ENCODE results near the gene GLIS1.

GLIS1 gene

DNA sequence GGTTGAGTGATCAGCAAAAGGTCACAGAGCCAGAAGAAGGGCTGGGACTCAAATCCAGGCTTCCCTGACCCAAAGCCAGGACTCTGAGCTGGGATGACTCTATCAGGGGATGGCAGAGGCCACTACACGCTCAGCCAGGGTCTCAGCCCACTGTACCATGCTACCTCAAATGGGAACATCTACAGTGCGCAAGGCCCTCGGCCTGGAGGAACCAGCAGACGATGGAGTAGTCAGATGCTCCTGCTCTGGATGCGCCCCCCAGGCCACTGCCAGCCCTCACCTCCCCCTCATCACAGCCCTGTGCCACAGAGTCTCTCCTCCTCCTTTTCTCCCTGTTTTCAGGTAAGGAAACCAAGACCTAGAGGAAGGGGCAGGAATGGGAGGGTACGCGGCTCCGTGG is 39.0 kb downstream of the GLIS1 start:
- TF ChIP-seq, protein P1, sequence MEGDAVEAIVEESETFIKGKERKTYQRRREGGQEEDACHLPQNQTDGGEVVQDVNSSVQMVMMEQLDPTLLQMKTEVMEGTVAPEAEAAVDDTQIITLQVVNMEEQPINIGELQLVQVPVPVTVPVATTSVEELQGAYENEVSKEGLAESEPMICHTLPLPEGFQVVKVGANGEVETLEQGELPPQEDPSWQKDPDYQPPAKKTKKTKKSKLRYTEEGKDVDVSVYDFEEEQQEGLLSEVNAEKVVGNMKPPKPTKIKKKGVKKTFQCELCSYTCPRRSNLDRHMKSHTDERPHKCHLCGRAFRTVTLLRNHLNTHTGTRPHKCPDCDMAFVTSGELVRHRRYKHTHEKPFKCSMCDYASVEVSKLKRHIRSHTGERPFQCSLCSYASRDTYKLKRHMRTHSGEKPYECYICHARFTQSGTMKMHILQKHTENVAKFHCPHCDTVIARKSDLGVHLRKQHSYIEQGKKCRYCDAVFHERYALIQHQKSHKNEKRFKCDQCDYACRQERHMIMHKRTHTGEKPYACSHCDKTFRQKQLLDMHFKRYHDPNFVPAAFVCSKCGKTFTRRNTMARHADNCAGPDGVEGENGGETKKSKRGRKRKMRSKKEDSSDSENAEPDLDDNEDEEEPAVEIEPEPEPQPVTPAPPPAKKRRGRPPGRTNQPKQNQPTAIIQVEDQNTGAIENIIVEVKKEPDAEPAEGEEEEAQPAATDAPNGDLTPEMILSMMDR (IDR thresholded peaks at IDR 0.05; ENCODE audit: extremely low read depth, insufficient read depth, missing control alignments), result no peak
- in situ Hi-C loops (cut with MboI; ENCODE audit: low pct_unique_long_range_greater_than_20kb, low sequenced_read_pairs, unreplicated experiment), result no loop called here

DNA sequence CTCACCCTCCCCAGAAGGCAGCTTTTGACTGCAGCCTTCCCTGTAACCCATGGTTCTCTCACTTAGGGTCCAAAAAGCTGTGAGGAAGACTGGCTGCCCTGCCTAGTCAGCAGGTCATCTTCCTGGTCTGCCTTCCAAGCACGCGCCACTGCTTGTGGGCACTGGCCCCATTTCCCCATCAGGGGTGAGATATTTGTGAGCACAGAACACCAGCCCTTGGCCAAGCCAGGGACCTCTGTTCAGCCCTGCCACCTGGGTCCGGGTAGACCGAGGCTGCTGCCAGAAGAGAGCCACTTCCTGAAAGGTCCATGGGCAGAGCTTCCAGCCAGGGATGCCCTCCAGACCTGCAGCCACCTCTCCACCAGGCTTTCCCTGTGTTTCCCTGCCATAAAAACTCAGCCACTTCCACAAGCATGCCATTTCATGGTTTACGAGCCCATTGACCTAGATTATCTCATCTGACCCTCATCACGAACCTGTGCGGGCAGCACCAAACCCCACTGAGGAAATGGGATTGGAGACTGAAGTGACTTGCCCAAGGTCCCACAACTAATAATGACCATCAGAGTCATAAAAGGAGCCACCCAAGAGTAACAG is 40.5 kb downstream of the GLIS1 start:
- TF ChIP-seq, protein P1 (IDR thresholded peaks at IDR 0.05; ENCODE audit: extremely low read depth, insufficient read depth, missing control alignments), result no peak
- in situ Hi-C loops (cut with MboI; ENCODE audit: low pct_unique_long_range_greater_than_20kb, low sequenced_read_pairs, unreplicated experiment), result no loop called here
- DNase-seq (ENCODE audit: low spot score), result no peak

More for the DNA sequence above, 39.0 kb downstream of the GLIS1 start:
- no peak for DNase-seq (ENCODE audit: low spot score)

DNA sequence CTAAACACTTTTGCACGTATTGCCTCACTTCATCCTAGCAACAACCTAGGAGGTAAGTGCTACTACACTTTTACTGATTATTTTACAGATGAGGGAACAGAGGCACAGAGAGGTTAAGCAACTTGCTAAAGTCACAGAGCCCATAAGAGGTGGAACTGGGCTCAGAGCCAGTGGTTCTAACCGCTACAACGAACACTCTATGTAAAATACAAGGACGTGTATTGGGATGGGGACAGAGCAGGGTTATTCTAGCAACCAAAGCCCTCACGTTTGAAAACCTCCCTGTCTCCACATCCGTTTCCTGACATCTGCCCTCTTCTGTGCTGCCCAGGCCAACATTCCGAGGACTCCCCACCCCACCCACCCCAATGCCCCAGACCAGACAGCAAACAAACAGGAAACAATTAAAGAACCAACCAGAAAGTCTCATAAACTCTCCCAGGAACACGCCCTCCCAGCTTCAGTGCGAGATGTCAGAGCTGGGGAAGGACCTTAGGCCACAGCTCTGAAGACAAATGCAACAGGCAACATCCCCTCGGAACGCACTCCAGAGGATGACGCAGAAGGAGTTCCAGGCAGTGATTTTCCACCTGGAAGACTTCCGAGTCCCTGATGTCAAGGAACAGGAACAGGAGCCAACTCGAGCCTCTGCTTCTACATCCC is 41.1 kb downstream of the GLIS1 start:
- in situ Hi-C loops (cut with MboI; ENCODE audit: low pct_unique_long_range_greater_than_20kb, low sequenced_read_pairs, unreplicated experiment), result no loop called here
- no peak for DNase-seq (ENCODE audit: low spot score)
- TF ChIP-seq, protein P1 (IDR thresholded peaks at IDR 0.05; ENCODE audit: extremely low read depth, insufficient read depth, missing control alignments), result no peak

DNA sequence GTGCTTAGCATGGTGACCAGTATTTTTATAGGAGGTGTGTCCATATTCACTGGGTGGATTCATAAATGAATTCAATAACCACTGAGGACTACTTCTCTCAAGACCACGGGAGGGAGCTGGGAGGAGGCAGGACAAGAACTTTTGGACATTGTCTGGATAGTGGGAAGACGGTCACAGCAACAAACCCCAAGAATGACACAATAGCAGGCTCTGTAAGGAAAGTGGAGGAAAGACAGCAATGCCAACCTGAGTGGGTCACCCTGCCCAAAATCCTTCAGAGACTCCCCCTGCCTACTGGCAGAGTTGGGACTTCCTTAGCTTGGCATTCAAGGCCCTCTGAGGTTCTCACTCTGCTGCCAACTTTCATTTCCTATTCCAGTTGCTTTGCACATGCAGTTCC is 42.0 kb downstream of the GLIS1 start:
- DNase-seq (ENCODE audit: low spot score), result no peak
- TF ChIP-seq, protein P1 (IDR thresholded peaks at IDR 0.05; ENCODE audit: extremely low read depth, insufficient read depth, missing control alignments), result no peak
- in situ Hi-C loops (cut with MboI; ENCODE audit: low pct_unique_long_range_greater_than_20kb, low sequenced_read_pairs, unreplicated experiment), result no loop called here

DNA sequence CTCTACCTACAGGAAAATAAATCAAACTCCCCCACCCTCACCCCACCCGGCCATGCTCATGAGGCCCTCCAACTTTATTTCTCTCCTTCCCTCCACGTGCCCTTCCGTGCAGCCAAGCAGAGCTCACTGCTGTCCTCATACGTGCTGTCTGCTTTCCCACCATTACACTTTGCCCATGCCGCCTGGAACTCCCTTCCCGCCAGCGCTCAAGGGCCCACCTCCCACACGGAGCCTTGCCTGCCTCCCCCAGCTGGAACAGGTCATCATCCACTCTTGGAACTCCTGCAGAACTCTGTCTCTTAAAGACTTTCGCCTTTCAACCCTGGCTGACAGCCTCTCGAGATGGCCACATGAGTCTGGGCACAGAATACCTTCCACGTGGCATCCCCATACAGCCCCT is 42.4 kb downstream of the GLIS1 start:
- TF ChIP-seq, protein P1 (IDR thresholded peaks at IDR 0.05; ENCODE audit: extremely low read depth, insufficient read depth, missing control alignments), result no peak
- in situ Hi-C loops (cut with MboI; ENCODE audit: low pct_unique_long_range_greater_than_20kb, low sequenced_read_pairs, unreplicated experiment), result no loop called here
- no peak for DNase-seq (ENCODE audit: low spot score)

DNA sequence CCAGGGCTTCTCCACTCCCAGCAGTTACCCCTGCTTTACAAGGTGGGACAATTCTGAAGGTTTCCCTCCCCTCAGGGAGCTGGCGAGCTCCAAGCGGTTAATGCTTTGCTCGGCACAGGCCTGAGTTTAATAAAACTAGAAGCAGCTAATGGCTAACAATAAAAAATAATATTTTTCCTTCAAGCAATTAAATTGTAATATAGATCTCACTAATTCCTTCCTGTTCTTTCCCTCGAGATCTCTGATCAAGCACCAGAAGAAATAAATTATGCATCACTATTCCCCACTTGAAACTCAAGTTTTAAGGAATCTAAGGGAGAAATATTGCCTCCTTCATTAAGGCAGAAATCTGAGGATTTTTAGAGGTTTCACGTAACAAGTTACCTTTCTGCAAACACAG is 42.9 kb downstream of the GLIS1 start:
- in situ Hi-C loops (cut with MboI; ENCODE audit: low pct_unique_long_range_greater_than_20kb, low sequenced_read_pairs, unreplicated experiment), result no loop called here
- DNase-seq (ENCODE audit: low spot score), result no peak
- TF ChIP-seq, protein P1 (IDR thresholded peaks at IDR 0.05; ENCODE audit: extremely low read depth, insufficient read depth, missing control alignments), result no peak

Data from GM13977 (cell line).